Neural progenitor cell (in vitro differentiated cells): ENCODE data around the gene COL6A5. TPM values are rescaled to one million over a fixed set of nuclear protein-coding genes. Genes with fewer than 3 reads are reported as not detected.

Experiments used
- DNase-seq: peaks from one replicate; pipeline ENCODE4 v3.0.0-alpha.2; 2016; ENCODE audit warnings: low spot score
- H2AFZ ChIP-seq: fragments of 200-600 bp; sonication (generic); replicated peaks from 2 replicates; pipeline ENCODE4 v1.6.1; 2016; ENCODE audit warnings: antibody characterized with exemption
- H3F3A ChIP-seq: fragments of 200-600 bp; sonication (generic); 2 replicates; pipeline ENCODE4 v1.6.1; 2016; ENCODE audit warnings: antibody characterized with exemption, low read depth
- H3K27ac ChIP-seq: fragments of 200-600 bp; sonication (generic); 2 replicates; pipeline ENCODE4 v1.5.1; 2016; ENCODE audit warnings: mild to moderate bottlenecking
- H3K27me3 ChIP-seq: fragments of 200-600 bp; sonication (generic); 2 replicates; pipeline ENCODE4 v1.6.1; 2016; ENCODE audit warnings: mild to moderate bottlenecking, moderate library complexity
- H3K36me3 ChIP-seq: fragments of 200-600 bp; sonication (generic); 2 replicates; pipeline ENCODE4 v1.5.1; 2016
- H3K4me1 ChIP-seq: fragments of 200-600 bp; sonication (generic); 2 replicates; pipeline ENCODE4 v1.6.1; 2016; ENCODE audit warnings: mixed run types
- H3K4me2 ChIP-seq: fragments of 200-600 bp; sonication (generic); 2 replicates; pipeline ENCODE4 v1.6.1; 2016
- H3K4me3 ChIP-seq: fragments of 200-600 bp; sonication (generic); 2 replicates; pipeline ENCODE4 v1.5.1; 2016
- H3K79me2 ChIP-seq: fragments of 200-600 bp; sonication (generic); 2 replicates; pipeline ENCODE4 v1.6.1; 2016; ENCODE audit warnings: low read depth
- H3K9ac ChIP-seq: fragments of 200-600 bp; sonication (generic); 2 replicates; pipeline ENCODE4 v1.6.1; 2016
- H3K9me3 ChIP-seq: fragments of 200-600 bp; sonication (generic); 2 replicates; pipeline ENCODE4 v1.5.1; 2016; ENCODE audit warnings: low read depth
- H4K20me1 ChIP-seq: fragments of 200-600 bp; sonication (generic); 2 replicates; pipeline ENCODE4 v1.6.1; 2016; ENCODE audit warnings: low read depth
- H3K27ac Mint-ChIP-seq: 3 replicates; pipeline ENCODE4 v1.8.0; 2021; ENCODE audit warnings: mixed read lengths
- H3K27me3 Mint-ChIP-seq: 2 replicates; pipeline ENCODE4 v1.8.0; 2022; ENCODE audit warnings: low read depth, mild to moderate bottlenecking, inconsistent platforms, moderate library complexity, mixed read lengths; ENCODE audit not compliant: insufficient read depth
- H3K36me3 Mint-ChIP-seq: 3 replicates; pipeline ENCODE4 v1.8.0; 2021; ENCODE audit warnings: mixed read lengths
- H3K4me1 Mint-ChIP-seq: 3 replicates; pipeline ENCODE4 v1.8.0; 2021; ENCODE audit warnings: mixed read lengths
- H3K4me3 Mint-ChIP-seq: 3 replicates; pipeline ENCODE4 v1.8.0; 2021; ENCODE audit warnings: mild to moderate bottlenecking, moderate library complexity, mixed read lengths
- H3K9me3 Mint-ChIP-seq: 3 replicates; pipeline ENCODE4 v1.8.0; 2020; ENCODE audit warnings: mixed read lengths
- EZH2 ChIP-seq: fragments of 200-600 bp; sonication (generic); IDR thresholded peaks from 2 replicates; pipeline ENCODE4 v1.6.1; 2017; ENCODE audit warnings: antibody characterized with exemption, mild to moderate bottlenecking, moderate library complexity
- EZH2phosphoT487 ChIP-seq: fragments of 200-600 bp; sonication (generic); IDR thresholded peaks from 2 replicates; pipeline ENCODE4 v1.6.1; 2017; ENCODE audit warnings: antibody characterized with exemption
- total RNA-seq: library from RNA; depleted of rRNA; stranded (reverse); fragments of >200 nt; gene quantifications from 2 replicates; pipeline ENCODE4 v1.2.3, GENCODE V29; 2015; ENCODE audit warnings: low replicate concordance
- TF ChIP-seq, protein P1 (sequence below): fragments of 200-600 bp; sonication (generic); IDR thresholded peaks from 2 replicates; pipeline ENCODE4 v1.5.1; 2017; ENCODE audit warnings: antibody characterized with exemption, mild to moderate bottlenecking

Gene COL6A5, protein sequence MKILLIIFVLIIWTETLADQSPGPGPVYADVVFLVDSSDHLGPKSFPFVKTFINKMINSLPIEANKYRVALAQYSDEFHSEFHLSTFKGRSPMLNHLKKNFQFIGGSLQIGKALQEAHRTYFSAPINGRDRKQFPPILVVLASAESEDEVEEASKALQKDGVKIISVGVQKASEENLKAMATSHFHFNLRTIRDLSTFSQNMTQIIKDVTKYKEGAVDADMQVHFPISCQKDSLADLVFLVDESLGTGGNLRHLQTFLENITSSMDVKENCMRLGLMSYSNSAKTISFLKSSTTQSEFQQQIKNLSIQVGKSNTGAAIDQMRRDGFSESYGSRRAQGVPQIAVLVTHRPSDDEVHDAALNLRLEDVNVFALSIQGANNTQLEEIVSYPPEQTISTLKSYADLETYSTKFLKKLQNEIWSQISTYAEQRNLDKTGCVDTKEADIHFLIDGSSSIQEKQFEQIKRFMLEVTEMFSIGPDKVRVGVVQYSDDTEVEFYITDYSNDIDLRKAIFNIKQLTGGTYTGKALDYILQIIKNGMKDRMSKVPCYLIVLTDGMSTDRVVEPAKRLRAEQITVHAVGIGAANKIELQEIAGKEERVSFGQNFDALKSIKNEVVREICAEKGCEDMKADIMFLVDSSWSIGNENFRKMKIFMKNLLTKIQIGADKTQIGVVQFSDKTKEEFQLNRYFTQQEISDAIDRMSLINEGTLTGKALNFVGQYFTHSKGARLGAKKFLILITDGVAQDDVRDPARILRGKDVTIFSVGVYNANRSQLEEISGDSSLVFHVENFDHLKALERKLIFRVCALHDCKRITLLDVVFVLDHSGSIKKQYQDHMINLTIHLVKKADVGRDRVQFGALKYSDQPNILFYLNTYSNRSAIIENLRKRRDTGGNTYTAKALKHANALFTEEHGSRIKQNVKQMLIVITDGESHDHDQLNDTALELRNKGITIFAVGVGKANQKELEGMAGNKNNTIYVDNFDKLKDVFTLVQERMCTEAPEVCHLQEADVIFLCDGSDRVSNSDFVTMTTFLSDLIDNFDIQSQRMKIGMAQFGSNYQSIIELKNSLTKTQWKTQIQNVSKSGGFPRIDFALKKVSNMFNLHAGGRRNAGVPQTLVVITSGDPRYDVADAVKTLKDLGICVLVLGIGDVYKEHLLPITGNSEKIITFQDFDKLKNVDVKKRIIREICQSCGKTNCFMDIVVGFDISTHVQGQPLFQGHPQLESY (N-terminal part only)
- not detected in 2 replicates for total RNA-seq

DNA sequence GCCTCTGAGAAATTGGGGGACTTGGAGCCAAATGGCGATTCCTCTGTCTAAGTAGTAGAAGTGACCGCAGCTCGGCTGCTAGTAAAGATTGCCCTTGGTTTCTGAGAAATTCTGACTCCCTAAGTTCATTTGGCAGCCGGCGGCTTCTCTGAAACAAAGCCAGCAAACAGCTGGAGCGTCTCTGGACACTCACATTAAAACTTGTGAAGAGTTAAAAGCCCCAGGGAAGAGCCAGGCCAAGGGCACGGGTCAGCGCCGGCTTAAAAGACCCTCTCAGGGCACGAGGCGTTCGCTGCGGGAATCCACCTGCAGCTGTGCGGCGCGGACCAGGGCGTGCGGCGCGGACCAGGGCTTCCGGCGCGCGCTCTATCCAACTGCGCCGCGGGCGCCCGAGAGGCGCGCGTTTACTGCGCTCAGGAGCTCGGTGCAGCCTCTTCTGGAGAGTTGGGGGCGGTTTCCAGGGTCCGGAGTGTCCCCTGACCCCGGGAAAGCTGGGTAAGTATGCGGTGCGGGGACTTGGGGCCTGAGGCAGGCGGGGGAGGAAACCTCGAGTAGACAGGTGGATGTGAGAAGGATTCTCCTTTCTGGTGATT, at the start of gene COL6A5:
Gene COL6A5 (plus strand): TSS at position 186 of the 593 bp plus-strand sequence. CDS start 27,967 bp downstream, outside the sequence.
- H3K4me2 ChIP-seq, result peak within 1 kb of the TSS; percentile 74
- H3K79me2 ChIP-seq, result no peaks in the 10 kb centered on the region
- no peaks in the 10 kb centered on the region for H3F3A ChIP-seq
- Mint-ChIP-seq H3K4me1 (peaks cover 11% of the 10 kb centered on the region), H3K27me3 (peaks cover 21% of the 10 kb centered on the region), H3K27ac (no peak within 1 kb of the TSS), H3K9me3 (no peaks in the 10 kb centered on the region), H3K36me3 (no peaks in the 10 kb centered on the region), H3K4me3 (peak within 1 kb of the TSS; percentile 82)
- no peaks in the 10 kb centered on the region for H3K4me1 ChIP-seq
- TF ChIP-seq, protein P1, sequence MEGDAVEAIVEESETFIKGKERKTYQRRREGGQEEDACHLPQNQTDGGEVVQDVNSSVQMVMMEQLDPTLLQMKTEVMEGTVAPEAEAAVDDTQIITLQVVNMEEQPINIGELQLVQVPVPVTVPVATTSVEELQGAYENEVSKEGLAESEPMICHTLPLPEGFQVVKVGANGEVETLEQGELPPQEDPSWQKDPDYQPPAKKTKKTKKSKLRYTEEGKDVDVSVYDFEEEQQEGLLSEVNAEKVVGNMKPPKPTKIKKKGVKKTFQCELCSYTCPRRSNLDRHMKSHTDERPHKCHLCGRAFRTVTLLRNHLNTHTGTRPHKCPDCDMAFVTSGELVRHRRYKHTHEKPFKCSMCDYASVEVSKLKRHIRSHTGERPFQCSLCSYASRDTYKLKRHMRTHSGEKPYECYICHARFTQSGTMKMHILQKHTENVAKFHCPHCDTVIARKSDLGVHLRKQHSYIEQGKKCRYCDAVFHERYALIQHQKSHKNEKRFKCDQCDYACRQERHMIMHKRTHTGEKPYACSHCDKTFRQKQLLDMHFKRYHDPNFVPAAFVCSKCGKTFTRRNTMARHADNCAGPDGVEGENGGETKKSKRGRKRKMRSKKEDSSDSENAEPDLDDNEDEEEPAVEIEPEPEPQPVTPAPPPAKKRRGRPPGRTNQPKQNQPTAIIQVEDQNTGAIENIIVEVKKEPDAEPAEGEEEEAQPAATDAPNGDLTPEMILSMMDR, result no peak
- TF ChIP-seq EZH2 (peak; percentile 69), EZH2phosphoT487 (peak; percentile 64)
- H3K9ac ChIP-seq, result no peak within 1 kb of the TSS
- peak; percentile 66 for DNase-seq
- no peaks in the 10 kb centered on the region for H4K20me1 ChIP-seq
- peaks cover 54% of the 10 kb centered on the region for H3K27me3 ChIP-seq
- peak within 1 kb of the TSS; percentile 36 for H3K4me3 ChIP-seq
- no peak within 1 kb of the TSS for H3K27ac ChIP-seq
- H3K36me3 ChIP-seq, result no peaks in the 10 kb centered on the region
- no peaks in the 10 kb centered on the region for H3K9me3 ChIP-seq
- no peak within 1 kb of the TSS for H2AFZ ChIP-seq

DNA sequence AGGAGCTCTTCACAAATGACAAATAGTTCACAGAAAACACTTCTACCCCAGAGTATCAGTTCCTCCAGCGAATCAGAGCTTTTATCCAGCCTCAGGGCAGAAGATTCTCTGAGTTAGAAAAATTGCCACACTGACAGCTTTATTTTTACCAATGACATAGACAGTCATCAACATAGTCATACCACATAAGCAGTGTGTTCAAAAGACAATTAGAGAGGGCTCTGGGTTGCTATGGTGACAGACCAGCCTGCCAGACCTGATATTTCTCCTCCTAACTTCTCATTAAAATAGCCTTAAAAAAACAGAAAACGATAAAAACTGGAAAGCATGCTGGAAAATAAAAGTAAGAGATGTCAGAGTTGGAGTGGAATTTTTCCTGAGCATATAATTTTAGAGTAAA, 45.9 kb upstream of the COL6A5 start:
- Mint-ChIP-seq H3K27ac (no peak overlapping the region), H3K36me3 (no peaks in the 10 kb centered on the region), H3K4me1 (peaks cover 14% of the 10 kb centered on the region), H3K4me3 (no peak overlapping the region), H3K27me3 (peaks cover 2% of the 10 kb centered on the region), H3K9me3 (peaks cover 4% of the 10 kb centered on the region)
- Histone ChIP-seq H4K20me1 (no peaks in the 10 kb centered on the region), H3K36me3 (no peaks in the 10 kb centered on the region), H3K9me3 (no peaks in the 10 kb centered on the region), H3K79me2 (no peaks in the 10 kb centered on the region), H3K4me2 (no peak overlapping the region), H3K4me1 (no peaks in the 10 kb centered on the region), H3F3A (no peaks in the 10 kb centered on the region), H2AFZ (no peak overlapping the region), H3K27me3 (no peaks in the 10 kb centered on the region), H3K27ac (no peak overlapping the region), H3K4me3 (no peak overlapping the region), H3K9ac (no peak overlapping the region)
- no peak for DNase-seq
- TF ChIP-seq, protein P1, result no peak
- TF ChIP-seq EZH2 (no peak), EZH2phosphoT487 (no peak)

DNA sequence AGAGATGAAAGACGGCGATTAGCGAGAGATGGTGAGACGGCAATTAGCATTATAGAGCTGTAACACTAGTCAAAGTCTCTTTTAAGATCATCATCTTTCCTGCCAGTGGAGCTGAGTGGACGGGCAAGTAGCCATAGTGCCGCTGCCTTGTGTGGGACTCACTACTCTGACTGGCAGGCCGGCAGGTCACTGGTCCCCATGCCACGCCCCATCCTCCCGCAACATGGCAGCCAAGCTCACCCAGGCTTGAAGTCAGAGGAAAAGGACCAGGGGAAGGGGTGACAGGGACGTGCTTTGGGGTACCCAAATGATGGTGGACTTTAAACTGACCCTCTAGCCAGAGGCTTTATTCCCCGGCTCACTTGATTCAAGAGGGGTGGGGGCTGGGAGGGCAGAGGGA, 44.6 kb upstream of the COL6A5 start:
- peaks cover 4% of the 10 kb centered on the region for H3K27me3 Mint-ChIP-seq
- H3K27ac Mint-ChIP-seq, result no peak overlapping the region
- peaks cover 2% of the 10 kb centered on the region for H3K9me3 Mint-ChIP-seq
- H3K4me2 ChIP-seq, result no peak overlapping the region
- no peaks in the 10 kb centered on the region for H3K27me3 ChIP-seq
- H3K4me3 Mint-ChIP-seq, result no peak overlapping the region
- peaks cover 14% of the 10 kb centered on the region for H3K4me1 Mint-ChIP-seq
- DNase-seq, result no peak
- no peak overlapping the region for H3K27ac ChIP-seq
- H4K20me1 ChIP-seq, result no peaks in the 10 kb centered on the region
- no peaks in the 10 kb centered on the region for H3K4me1 ChIP-seq
- no peaks in the 10 kb centered on the region for H3K9me3 ChIP-seq
- H3K4me3 ChIP-seq, result no peak overlapping the region
- no peak overlapping the region for H2AFZ ChIP-seq
- no peaks in the 10 kb centered on the region for H3K79me2 ChIP-seq
- no peaks in the 10 kb centered on the region for H3K36me3 ChIP-seq
- TF ChIP-seq EZH2 (no peak), EZH2phosphoT487 (no peak)
- TF ChIP-seq, protein P1, result no peak
- no peaks in the 10 kb centered on the region for H3F3A ChIP-seq
- no peak overlapping the region for H3K9ac ChIP-seq
- H3K36me3 Mint-ChIP-seq, result no peaks in the 10 kb centered on the region
